K562 (cell line): Measurements from ENCODE around the gene ZNF503. TPM values are rescaled to one million over a fixed set of nuclear protein-coding genes. Genes with fewer than 3 reads are reported as not detected.

Source experiments
- ARHGAP35 ChIP-seq: fragments of 450-650 bp; IDR thresholded peaks from 2 replicates; pipeline ENCODE4 v1.6.1; 2018; ENCODE audit not compliant: partially characterized antibody
- CCNT2 ChIP-seq: IDR thresholded peaks from 2 replicates; pipeline ENCODE4 v1.6.1; 2011; ENCODE audit warnings: borderline replicate concordance, low read depth, mild to moderate bottlenecking, moderate library complexity, mixed read lengths, low read length; ENCODE audit not compliant: insufficient read length; ENCODE audit errors: extremely low read depth
- DDX20 ChIP-seq: fragments of 450-650 bp; IDR thresholded peaks from 2 replicates; pipeline ENCODE4 v1.6.1; 2016; ENCODE audit warnings: missing genetic modification characterization, low read depth, mild to moderate bottlenecking, missing compliant biosample characterization, moderate library complexity
- DPF2 ChIP-seq: fragments of 450-650 bp; IDR thresholded peaks from 2 replicates; pipeline ENCODE4 v1.6.1; 2016
- ESRRA ChIP-seq: fragments of 450-650 bp; IDR thresholded peaks from 2 replicates; pipeline ENCODE4 v1.6.1; 2014; ENCODE audit warnings: low read depth, mild to moderate bottlenecking, moderate library complexity, borderline replicate concordance
- MYC ChIP-seq, 2 experiments: fragments of 250-450 bp in 1 of 2; sonication (Bioruptor Pico) in 1 of 2; IDR thresholded peaks; 2 replicates each; pipeline versions ENCODE4 v1.5.1 to v1.6.1; 2012 to 2021; ENCODE audit warnings: low read depth in 2 of 2, borderline replicate concordance in 1 of 2, improper control_type of control experiment in 1 of 2, low read length in 1 of 2, mild to moderate bottlenecking in 1 of 2, moderate library complexity in 1 of 2
- NFE2 ChIP-seq: IDR thresholded peaks from 2 replicates; pipeline ENCODE4 v1.6.1; 2014; ENCODE audit warnings: antibody characterized with exemption, low read depth
- RFX1 ChIP-seq: fragments of 450-650 bp; IDR thresholded peaks from 2 replicates; pipeline ENCODE4 v1.6.1; 2016; ENCODE audit warnings: mild to moderate bottlenecking, moderate library complexity
- SLC30A9 ChIP-seq: fragments of 250-450 bp; sonication (Bioruptor Pico); IDR thresholded peaks from 2 replicates; pipeline ENCODE4 v1.8.0; 2022; ENCODE audit warnings: mild to moderate bottlenecking, moderate library complexity
- THRB ChIP-seq: fragments of 450-650 bp; formaldehyde crosslinking; conservative IDR thresholded peaks from 2 replicates; pipeline ENCODE4 v1.4.0; 2022; ENCODE audit warnings: mild to moderate bottlenecking, missing genetic modification characterization
- UBTF ChIP-seq, 2 experiments: IDR thresholded peaks; 2 replicates each; pipeline ENCODE4 v1.6.1; 2012; ENCODE audit warnings: improper control_type of control experiment in 2 of 2, low read depth in 2 of 2, low read length in 2 of 2, borderline replicate concordance in 1 of 2
- ZFP91 ChIP-seq: sonication (generic); formaldehyde crosslinking; IDR thresholded peaks from 2 replicates; pipeline ENCODE4 v1.8.0; 2022; ENCODE audit warnings: mild to moderate bottlenecking, missing genetic modification reagents
- ZNF280B ChIP-seq: fragments of 250-450 bp; sonication (Bioruptor Pico); IDR thresholded peaks from 2 replicates; pipeline ENCODE4 v1.5.1; 2021; ENCODE audit warnings: mild to moderate bottlenecking
- ZNF592 ChIP-seq: fragments of 450-650 bp; IDR thresholded peaks from 2 replicates; pipeline ENCODE4 v1.6.1; 2017; ENCODE audit warnings: antibody characterized with exemption, mild to moderate bottlenecking
- polyA plus RNA-seq, 8 experiments: library from polyadenylated mRNA; depleted of rRNA in 4 of 8; stranded (reverse) in 5 of 8; unstranded in 3 of 8; fragments of >200 nt; fragmentation: Nextera tagmentation in 2 of 8; fragmentation: Illumina TruSeq in 1 of 8; extraction: Ambion mirVana in 2 of 8; extraction: Trizol in 1 of 8; gene quantifications; 2 replicates each; pipeline versions ENCODE4 v1.2.1 to v1.2.3, GENCODE V29; 2011 to 2014; ENCODE audit warnings: inconsistent platforms in 1 of 8, missing spikeins in 1 of 8
- total RNA-seq, 7 experiments: library from RNA; depleted of rRNA in 6 of 7; stranded (reverse); fragments of >200 nt in 6 of 7; fragmentation: Illumina TruSeq in 2 of 7; extraction: Trizol in 2 of 7; gene quantifications; 2 replicates each; pipeline versions ENCODE4 v1.2.1 to v1.2.3, GENCODE V29; 2011 to 2021; ENCODE audit warnings: low replicate concordance in 1 of 7

ZNF503 gene
- total and polyA plus RNA-seq, 9 of the 15 experiments (the other 6 are each of a cell fraction or from before 2014, with no cell fraction given) = not detected

GRCh38 chr10:75407713-75408508, 6.3 kb upstream of the ZNF503 start (continued):
- no peak for TF ChIP-seq ZFP91 (CRISPR knock-in tag)
- TF ChIP-seq ESRRA = no peak
- no peak for TF ChIP-seq UBTF (IDR thresholded peaks at IDR 0.05; ENCODE audit: borderline replicate concordance in 1 of 2, low read depth in 2 of 2, low read length in 2 of 2)
- no peak for TF ChIP-seq SLC30A9 (CRISPR knock-in tag)
- 0 out of 2 replicates have a peak, but pooled peaks have one; percentile 18 for TF ChIP-seq MYC (IDR thresholded peaks at IDR 0.05; ENCODE audit: low read depth, low read length)
- no peak for TF ChIP-seq MYC (CRISPR knock-in tag; IDR thresholded peaks at IDR 0.05; ENCODE audit: borderline replicate concordance, low read depth)
- no peak for TF ChIP-seq DDX20 (tag)
- no peak for TF ChIP-seq ZNF280B (CRISPR knock-in tag)
- TF ChIP-seq RFX1 = no peak
- TF ChIP-seq CCNT2 = peak; percentile 25
- no peak for TF ChIP-seq NFE2
- no peak for TF ChIP-seq ARHGAP35
- no peak for TF ChIP-seq ZNF592
- no peak for TF ChIP-seq THRB (CRISPR knock-in tag)
- no peak for TF ChIP-seq DPF2
